Muscle of back (tissue), 11 donors: ENCODE measurements around the gene LBHD1. TPM values are rescaled to one million over a fixed set of nuclear protein-coding genes. Genes with fewer than 3 reads are reported as not detected.
"Not testable (repeated sequence)": the region's sequence is repeated elsewhere in the genome, so short reads cannot be mapped to it uniquely, and the experiment has no call there.

ENCODE experiments used
- DNase-seq, 3 donors: peaks; one replicate each; pipeline versions ENCODE4 v3.0.0 to v3.0.0-alpha.2; 2013
- polyA plus RNA-seq, 10 donors: library from polyadenylated mRNA; unstranded; fragments of 120-200 nt; gene quantifications; one replicate each; pipeline ENCODE4 v1.2.1, GENCODE V29; 2013; ENCODE audit not compliant: insufficient read length in 10 of 10

LBHD1 gene
- polyA plus RNA-seq, 10 donors = 3.0 to 8.4 (median 6.6) TPM

- DNase-seq = no peak
Observed at GRCh38 chr11:62621027-62621566, 51.0 kb downstream of the LBHD1 start.

DNA sequence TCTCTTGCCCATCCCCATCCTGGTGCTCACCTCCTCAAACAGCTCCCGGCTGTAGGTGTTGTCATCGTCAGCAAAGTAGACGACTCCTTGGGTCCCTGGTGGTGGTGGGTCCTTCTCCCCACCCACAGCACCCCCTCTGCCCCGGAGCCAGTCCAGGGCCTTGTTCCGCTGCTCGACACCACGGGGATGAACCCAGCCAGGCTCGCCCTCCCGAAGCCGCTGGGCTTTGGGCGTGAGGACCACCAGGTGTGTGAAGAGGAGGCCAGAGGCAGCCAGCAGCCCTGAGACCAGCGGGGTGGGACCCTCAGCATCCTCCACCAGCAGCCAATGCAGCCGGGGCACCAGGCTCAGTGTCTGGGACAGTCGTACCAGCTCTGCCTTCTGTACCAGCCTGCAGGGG is 55.1 kb downstream of the LBHD1 start:
- not testable (repeated sequence) for DNase-seq

DNA sequence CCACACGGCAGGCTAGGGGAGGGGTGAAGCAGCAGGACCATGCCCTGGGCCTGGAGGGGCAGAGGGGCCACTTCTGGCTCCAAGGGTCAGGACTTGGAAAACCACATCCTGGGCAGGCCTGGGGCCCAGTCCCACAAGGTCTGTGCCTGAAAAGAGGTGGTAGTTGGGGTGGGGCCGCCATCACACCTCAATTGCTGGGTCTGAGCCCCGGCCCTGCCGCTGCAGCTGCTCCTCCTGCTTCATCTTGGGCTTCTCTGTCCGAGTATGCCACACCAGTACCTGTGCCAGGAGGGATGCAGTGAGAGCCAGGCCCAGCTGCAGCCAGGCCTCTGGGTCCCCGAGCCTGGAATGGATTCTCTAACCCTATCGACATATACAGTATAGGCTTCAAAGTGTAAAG is 56.5 kb downstream of the LBHD1 start:
- no peak for DNase-seq

- DNase-seq = no peak
Observed at GRCh38 chr11:62614275-62614674, 57.8 kb downstream of the LBHD1 start.

GRCh38 chr11:62613291-62613778 is 58.7 kb downstream of the LBHD1 start:
- peak in 1 of 3 donors; percentile 53 for DNase-seq

Other genes starting within 250 kb of the LBHD1 start
- 100 to 1,000 TPM; 269 to 408 (median 312) TPM for gene AHNAK, start 125.5 kb downstream of the LBHD1 start, polyA plus RNA-seq
- gene EEF1G, start 98.4 kb downstream of the LBHD1 start, polyA plus RNA-seq = 1,000 to 10,000 TPM; 2,727 to 3,805 (median 3,280) TPM
- 10 to 100 TPM; 11.6 to 17.7 (median 13.8) TPM for gene TUT1, start 80.7 kb downstream of the LBHD1 start, polyA plus RNA-seq
- 10 to 100 TPM; 36.9 to 56.4 (median 44.1) TPM for gene MTA2, start 70.4 kb downstream of the LBHD1 start, polyA plus RNA-seq
- gene EML3, start 59.5 kb downstream of the LBHD1 start, polyA plus RNA-seq = 10 to 100 TPM; 11.9 to 25.3 (median 17.7) TPM
- gene ROM1, start 59.0 kb downstream of the LBHD1 start, polyA plus RNA-seq = 1 to 10 TPM in 8 of 10 donors, under 1 TPM in 2; 0.69 to 2.4 (median 1.6) TPM
- gene B3GAT3, start 50.3 kb downstream of the LBHD1 start, polyA plus RNA-seq = 10 to 100 TPM; 13.3 to 22.3 (median 18.7) TPM
- gene GANAB, start 25.7 kb downstream of the LBHD1 start, polyA plus RNA-seq = 100 to 1,000 TPM; 145 to 211 (median 165) TPM
- gene INTS5, start 19.0 kb downstream of the LBHD1 start, polyA plus RNA-seq = 10 to 100 TPM in 6 of 10 donors, 1 to 10 TPM in 4; 9.0 to 13.9 (median 11.1) TPM
- gene C11orf98, start 7.1 kb downstream of the LBHD1 start, polyA plus RNA-seq = 10 to 100 TPM; 30.0 to 44.8 (median 33.0) TPM
- gene CSKMT, start 7.0 kb downstream of the LBHD1 start, polyA plus RNA-seq = 1 to 10 TPM; 1.8 to 4.9 (median 3.1) TPM
- 1 to 10 TPM; 4.5 to 8.3 (median 5.7) TPM for gene UQCC3, start 594 bp downstream of the LBHD1 start, polyA plus RNA-seq
- 100 to 1,000 TPM in 9 of 10 donors, 10 to 100 TPM in 1; 96.1 to 155 (median 130) TPM for gene UBXN1, start 6.8 kb upstream of the LBHD1 start, polyA plus RNA-seq
- gene LRRN4CL, start 17.3 kb upstream of the LBHD1 start, polyA plus RNA-seq = 10 to 100 TPM; 12.8 to 31.1 (median 20.4) TPM
- gene BSCL2, start 35.2 kb upstream of the LBHD1 start, polyA plus RNA-seq = 10 to 100 TPM; 15.1 to 24.5 (median 22.0) TPM
- gene GNG3, start 35.4 kb upstream of the LBHD1 start, polyA plus RNA-seq = 1 to 10 TPM in 2 of 10 donors, under 1 TPM in 5, not detected in 3; 0.35 to 1.5 (median 0.66) TPM
- 10 to 100 TPM; 40.7 to 61.0 (median 47.6) TPM for gene HNRNPUL2, start 55.2 kb upstream of the LBHD1 start, polyA plus RNA-seq
- gene TTC9C, start 56.2 kb upstream of the LBHD1 start, polyA plus RNA-seq = 10 to 100 TPM; 22.8 to 32.2 (median 30.1) TPM
- gene ZBTB3, start 81.9 kb upstream of the LBHD1 start, polyA plus RNA-seq = 1 to 10 TPM; 3.2 to 5.1 (median 3.9) TPM
- gene POLR2G, start 89.3 kb upstream of the LBHD1 start, polyA plus RNA-seq = 100 to 1,000 TPM in 1 of 10 donors, 10 to 100 TPM in 9; 81.9 to 102 (median 89.2) TPM
- gene TAF6L, start 99.1 kb upstream of the LBHD1 start, polyA plus RNA-seq = 10 to 100 TPM; 11.5 to 16.6 (median 14.2) TPM
- 10 to 100 TPM; 24.7 to 29.1 (median 27.6) TPM for gene TMEM179B, start 115.1 kb upstream of the LBHD1 start, polyA plus RNA-seq
- gene TMEM223, start 119.7 kb upstream of the LBHD1 start, polyA plus RNA-seq = 10 to 100 TPM; 10.6 to 17.0 (median 15.2) TPM
- gene NXF1, start 133.2 kb upstream of the LBHD1 start, polyA plus RNA-seq = 10 to 100 TPM; 59.6 to 85.7 (median 65.7) TPM
- 10 to 100 TPM; 32.7 to 42.6 (median 35.0) TPM for gene STX5, start 159.8 kb upstream of the LBHD1 start, polyA plus RNA-seq
- not detected for gene TEX54, start 160.6 kb upstream of the LBHD1 start, polyA plus RNA-seq
- 10 to 100 TPM; 25.5 to 35.1 (median 31.0) TPM for gene WDR74, start 167.3 kb upstream of the LBHD1 start, polyA plus RNA-seq
- gene SLC3A2, start 208.6 kb upstream of the LBHD1 start, polyA plus RNA-seq = 10 to 100 TPM; 33.4 to 60.9 (median 42.8) TPM
- under 1 TPM in 4 of 10 donors, not detected in 6; 0.05 to 0.49 (median 0.24) TPM for gene CHRM1, start 249.1 kb upstream of the LBHD1 start, polyA plus RNA-seq